ENCODE measurements around the gene ELMOD3.
A peak's percentile ranks its signal among the peaks of the same experiment; 100 is the strongest.
"Not testable (repeated sequence)": the region's sequence is repeated elsewhere in the genome, so short reads cannot be mapped to it uniquely, and the experiment has no call there.

Gene ELMOD3

GRCh38 chr2:85405201-85406059 lies 50.9 kb downstream of the ELMOD3 start:
- DNase-seq = no peak

- DNase-seq = no peak
Observed at GRCh38 chr2:85409845-85410583, 55.4 kb downstream of the ELMOD3 start, which contains the start of gene CAPG. Gene CAPG, minus strand, starts transcription at chr2:85410366. Its CDS starts 8,221 bp downstream, at chr2:85402145.

DNA sequence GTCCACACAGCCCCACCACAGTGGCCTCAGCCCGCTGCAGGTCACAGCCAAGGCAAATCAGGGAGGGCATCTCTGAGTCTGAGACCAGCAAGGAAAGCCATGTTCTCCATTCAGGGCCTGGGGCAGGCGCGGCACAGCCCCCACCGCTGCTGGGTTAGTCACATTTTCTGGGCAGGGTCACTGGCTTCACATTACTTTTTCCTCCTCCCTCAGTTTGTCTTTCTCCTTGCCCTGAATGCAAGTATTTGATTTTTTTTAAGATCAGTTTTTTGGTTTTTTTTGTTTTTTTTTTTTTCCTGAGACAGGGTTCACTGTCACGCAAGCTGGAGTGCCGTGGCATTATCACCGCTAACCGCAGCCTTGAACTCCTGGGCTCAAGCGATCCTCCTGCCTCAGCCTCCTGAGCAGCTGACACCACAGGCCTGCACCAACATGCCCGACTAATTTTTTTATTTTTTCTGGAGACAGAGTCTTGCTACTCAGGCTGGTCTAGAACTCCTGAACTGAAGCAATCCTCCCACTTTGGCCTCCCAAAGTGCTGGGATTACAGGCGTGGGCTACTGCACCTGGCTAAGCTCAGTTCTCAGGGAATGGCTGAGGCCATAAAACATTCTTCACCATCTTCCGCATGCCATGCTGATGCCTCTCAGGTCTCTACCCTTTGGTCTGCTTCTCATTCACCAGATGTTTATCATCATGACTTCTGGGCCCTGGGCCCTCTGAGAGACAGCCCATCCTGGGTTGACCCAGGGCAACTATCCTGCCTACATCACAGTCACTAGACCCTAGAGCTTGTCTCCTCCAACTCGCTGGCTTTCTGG lies 56.2 kb downstream of the ELMOD3 start:
- DNase-seq = no peak

- no peak for DNase-seq
Observed at GRCh38 chr2:85411405-85411748, 56.8 kb downstream of the ELMOD3 start.

DNA sequence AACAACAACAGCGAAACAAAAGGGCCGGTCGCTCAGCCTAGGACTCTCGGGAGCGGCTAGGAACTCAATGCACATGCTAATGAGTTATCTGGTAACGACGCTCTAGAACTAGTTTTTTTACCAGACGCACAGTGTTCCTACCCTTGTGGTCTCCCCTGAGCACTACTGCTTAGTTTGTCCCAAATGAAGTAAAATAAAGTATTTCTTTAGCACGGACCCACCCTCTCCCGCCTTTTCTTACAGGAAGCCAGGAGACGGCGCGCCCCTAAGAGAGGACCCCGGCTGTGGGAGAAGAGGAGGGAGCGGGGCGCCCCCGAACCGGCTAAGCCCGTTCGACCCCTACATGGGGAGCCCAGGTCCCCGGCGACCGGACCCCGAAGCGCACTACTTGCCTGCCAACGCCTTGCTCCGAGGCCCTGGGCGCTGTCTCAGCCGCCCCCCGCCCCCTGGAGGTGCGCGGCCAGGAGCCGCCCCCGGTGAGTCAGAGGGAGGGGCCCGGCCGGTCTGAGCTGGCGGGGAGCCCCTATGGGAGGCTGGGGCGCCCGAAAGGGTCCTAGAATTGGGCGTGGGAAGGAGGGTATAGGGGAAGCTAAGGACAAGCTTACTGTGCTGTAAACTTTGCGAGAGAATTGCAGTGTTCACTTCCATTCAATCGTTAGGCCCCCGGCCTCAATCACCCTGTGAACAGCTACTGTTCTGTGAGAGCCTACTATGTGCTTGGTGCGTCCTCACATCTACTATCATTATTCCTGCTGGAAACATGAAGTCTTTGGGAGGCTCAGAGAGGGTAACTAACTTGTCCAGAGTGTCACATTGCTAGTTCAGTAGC lies 59.2 kb downstream of the ELMOD3 start:
- DNase-seq = peak; percentile 80

GRCh38 chr2:85414421-85414759 lies 59.8 kb downstream of the ELMOD3 start:
- not testable (repeated sequence) for DNase-seq

- DNase-seq = no peak
Observed at GRCh38 chr2:85414761-85415553, 60.4 kb downstream of the ELMOD3 start.

DNA sequence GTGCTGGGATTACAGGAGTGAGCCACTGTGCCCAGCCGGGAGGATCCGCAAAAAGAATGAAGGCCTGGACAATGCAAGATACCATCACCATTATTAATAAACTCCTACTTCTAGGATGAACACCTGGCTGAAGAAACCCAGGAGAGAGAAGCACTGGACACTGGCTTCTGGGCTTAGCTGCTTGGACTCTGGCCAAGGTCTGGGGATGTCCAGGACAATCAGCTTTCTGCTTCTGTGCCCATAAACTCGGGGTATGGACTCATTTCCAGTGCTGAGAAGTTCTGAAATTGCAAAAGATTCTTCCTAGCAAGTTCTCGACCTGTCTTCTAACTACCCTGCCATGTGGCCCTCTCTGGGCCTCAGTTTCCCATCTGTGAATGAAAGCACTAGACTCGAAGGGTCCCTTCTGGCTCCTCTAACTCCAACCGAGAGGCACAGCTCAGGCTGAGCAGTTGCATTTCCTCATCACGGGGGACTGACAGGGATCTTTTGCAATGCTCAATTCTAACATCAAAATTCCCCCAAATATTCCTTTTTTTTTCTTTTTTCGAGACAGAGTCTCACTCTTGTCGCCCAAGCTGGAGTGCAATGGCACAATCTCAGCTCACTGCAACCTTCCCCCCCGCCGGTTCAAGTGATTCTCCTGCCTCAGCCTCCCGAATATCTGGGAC lies 61.5 kb downstream of the ELMOD3 start:
- DNase-seq = no peak

DNA sequence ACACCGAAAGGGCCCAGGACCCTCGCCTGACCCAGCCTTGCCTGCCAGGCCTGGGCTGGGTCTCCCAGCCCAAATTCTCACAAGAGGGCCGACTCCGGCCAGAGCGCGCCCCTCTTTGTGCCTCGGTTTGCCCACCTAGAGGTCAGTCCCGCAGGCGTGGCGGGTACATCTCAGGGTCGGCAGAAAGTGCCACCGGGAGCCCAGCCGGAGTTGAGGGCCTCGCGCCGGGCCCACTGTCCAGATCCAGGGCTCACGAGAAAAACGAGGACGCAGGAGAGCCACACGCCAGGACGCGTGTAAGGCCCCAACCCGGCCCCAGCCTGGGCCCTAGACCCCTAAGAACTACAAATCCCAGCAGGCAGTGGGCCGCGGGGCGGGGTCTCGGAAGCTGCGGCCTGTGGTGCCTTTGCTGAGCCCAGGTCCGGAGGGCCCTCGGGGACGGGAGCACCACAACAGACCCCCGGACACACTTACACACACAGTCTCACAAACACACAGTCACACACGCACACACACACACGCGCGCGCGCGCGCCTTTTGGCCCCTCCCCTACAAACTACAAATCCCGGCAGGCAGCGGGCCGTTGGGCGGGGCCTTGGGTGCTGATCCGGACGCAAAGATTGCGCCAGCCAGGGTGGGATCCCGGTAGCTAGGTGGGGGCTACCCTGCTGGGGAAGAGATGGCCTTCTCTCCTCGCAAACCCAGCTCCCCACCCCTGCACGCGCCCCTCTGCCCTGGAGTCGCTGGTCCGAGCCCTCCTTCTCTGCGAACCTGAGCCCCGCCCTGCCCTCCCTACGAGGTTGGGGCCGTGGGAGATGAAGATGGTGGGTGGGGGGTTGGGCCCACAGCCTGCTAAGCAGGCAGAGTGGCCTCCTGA lies 63.8 kb downstream of the ELMOD3 start, which contains the start of gene SH2D6:
Gene SH2D6, plus strand, starts transcription at position 583 of the 877 bp plus-strand sequence. CDS start 10,752 bp downstream, outside the sequence.
- peak; percentile 94 for DNase-seq

DNA sequence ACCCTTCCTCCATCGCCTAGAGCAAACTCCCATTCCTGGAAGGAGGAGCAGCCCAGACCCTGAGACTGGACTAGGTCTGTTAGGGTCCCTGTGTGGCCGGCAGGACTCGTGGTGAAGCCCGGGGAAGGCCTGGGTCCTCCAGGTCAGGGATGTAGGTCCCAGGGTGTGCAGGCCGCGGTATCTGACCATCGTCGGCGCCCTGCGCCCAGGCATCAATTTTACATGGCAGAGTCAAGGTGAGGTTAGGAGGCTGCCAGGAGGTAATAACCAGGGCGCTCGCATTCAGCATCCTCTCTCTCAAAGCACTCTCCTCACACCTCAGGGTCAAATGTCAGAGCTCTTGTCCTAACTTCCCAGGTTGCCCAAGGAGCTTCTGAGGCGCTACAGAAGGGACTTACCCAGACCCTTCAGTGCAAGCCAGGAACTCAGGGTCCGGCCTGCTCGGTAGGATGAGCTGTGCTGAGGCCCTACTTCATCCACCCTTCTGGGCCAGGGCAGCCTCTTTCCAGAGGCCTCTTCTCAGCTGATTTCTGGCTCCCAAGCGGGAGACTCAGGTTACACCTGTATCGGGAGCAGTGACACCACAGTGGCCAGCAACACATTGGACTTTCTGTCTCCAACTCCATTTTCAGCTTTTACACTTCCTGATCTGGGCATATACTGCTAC lies 64.6 kb downstream of the ELMOD3 start:
- DNase-seq = no peak

GRCh38 chr2:85420536-85421259 lies 66.1 kb downstream of the ELMOD3 start:
- peak; percentile 97 for DNase-seq

DNA sequence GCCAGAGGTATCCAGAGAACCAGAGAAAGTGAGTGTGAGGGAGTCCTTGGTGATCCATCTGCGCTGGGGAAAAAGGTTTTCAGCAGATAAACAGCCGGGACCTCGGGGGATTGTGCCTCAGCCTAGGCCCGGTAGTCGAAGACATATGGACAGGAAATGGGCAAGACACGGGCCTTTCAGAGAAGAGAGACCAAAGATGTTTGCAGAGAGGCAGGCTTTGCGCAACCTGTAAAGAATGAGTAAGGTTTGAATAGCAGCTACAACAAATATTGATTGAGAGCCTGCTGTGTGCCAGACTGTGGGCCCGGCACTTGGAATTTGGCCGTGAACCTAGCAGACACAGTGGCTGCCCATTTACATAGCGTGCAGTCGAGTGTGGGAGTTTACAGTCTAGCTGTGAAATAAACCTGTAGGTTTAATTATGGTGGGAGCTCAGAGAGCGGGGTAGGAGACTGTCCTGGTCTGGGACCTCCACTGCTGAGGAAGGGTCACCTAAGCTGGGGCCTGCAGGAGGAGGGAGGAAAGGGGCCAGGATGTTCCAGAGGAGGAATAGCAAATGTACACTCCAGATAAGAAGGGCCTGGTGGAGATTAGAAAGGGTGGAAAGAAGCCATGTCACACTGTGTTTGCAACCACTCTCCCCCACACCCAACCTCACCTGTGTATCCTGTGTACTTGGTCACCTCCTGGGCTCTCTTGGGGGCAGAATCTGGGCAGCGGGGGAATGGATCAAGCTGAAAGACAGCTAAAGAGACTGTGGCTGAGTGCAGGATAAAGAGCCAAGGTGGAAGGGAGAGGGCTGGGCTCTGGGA lies 66.9 kb downstream of the ELMOD3 start:
- DNase-seq = no peak

- no peak for DNase-seq
Observed at GRCh38 chr2:85422072-85422457, 67.5 kb downstream of the ELMOD3 start.

GRCh38 chr2:85423525-85423924 lies 69.0 kb downstream of the ELMOD3 start:
- DNase-seq = no peak

GRCh38 chr2:85425588-85425987 lies 71.0 kb downstream of the ELMOD3 start:
- no peak for DNase-seq

GRCh38 chr2:85427300-85427835 lies 72.8 kb downstream of the ELMOD3 start:
- no peak for DNase-seq

DNA sequence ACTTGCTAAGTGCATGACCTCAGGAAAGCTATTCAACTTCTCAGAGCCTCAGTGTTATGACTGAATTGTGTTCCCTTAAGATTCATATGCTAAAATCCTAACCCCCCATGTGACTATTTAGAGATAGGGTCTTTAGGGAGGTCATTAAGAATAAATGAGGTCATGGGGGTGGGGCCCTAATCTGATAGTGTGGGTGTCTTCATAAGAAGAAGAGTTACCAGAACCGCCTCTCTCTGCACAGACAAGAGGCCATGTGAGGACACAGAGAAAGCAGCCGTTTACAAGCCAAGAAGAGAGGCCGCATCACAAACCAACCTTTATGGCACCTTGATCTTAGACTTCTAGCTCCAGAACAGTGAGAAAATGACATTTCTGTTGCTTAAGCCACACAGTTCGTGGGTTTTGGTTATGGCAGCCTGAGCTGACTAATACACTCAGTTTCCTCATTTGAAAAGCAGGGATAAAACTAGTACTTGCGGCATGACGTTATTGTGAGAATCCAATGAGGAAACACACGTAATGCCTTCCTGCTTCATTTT lies 73.8 kb downstream of the ELMOD3 start:
- no peak for DNase-seq
